HepG2 (cell line): Measurements from ENCODE around the gene LRRC3C. TPM values are rescaled to one million over a fixed set of nuclear protein-coding genes. Genes with fewer than 3 reads are reported as not detected.
"Not testable (repeated sequence)": the region's sequence is repeated elsewhere in the genome, so short reads cannot be mapped to it uniquely, and the experiment has no call there.

Experiments used
- ELF1 ChIP-seq: sonication (generic); formaldehyde crosslinking; IDR thresholded peaks from 2 replicates; pipeline ENCODE4 v1.4.0; 2020; ENCODE audit warnings: missing genetic modification reagents
- EP300 ChIP-seq, 3 experiments: sonication (generic) in 1 of 3; formaldehyde crosslinking in 1 of 3; IDR thresholded peaks; 2 replicates each; pipeline versions ENCODE4 v1.5.1 to v1.6.1; 2011 to 2020; ENCODE audit warnings: low read depth in 2 of 3, low read length in 2 of 3, borderline replicate concordance in 1 of 3, improper control_type of control experiment in 1 of 3, mild to moderate bottlenecking in 1 of 3, missing genetic modification reagents in 1 of 3, moderate library complexity in 1 of 3
- HOXA3 ChIP-seq: sonication (generic); formaldehyde crosslinking; IDR thresholded peaks from 2 replicates; pipeline ENCODE4 v1.5.0; 2020; ENCODE audit warnings: missing genetic modification reagents
- KDM1A ChIP-seq: IDR thresholded peaks from 2 replicates; pipeline ENCODE4 v1.6.1; 2016; ENCODE audit warnings: missing compliant biosample characterization
- MED1 ChIP-seq: sonication (generic); formaldehyde crosslinking; IDR thresholded peaks from 2 replicates; pipeline ENCODE4 v1.4.0; 2020; ENCODE audit warnings: missing genetic modification reagents
- NR2F2 ChIP-seq: IDR thresholded peaks from 2 replicates; pipeline ENCODE4 v1.6.1; 2012; ENCODE audit warnings: low read depth, inconsistent platforms, borderline replicate concordance
- PAXIP1 ChIP-seq: sonication (generic); formaldehyde crosslinking; conservative IDR thresholded peaks from 2 replicates; pipeline ENCODE4 v1.4.0; 2020; ENCODE audit warnings: mild to moderate bottlenecking, missing genetic modification reagents, moderate library complexity
- POGZ ChIP-seq: sonication (generic); formaldehyde crosslinking; IDR thresholded peaks from 2 replicates; pipeline ENCODE4 v1.4.0; 2020; ENCODE audit warnings: mild to moderate bottlenecking, missing genetic modification reagents
- TCF7 ChIP-seq: sonication (generic); IDR thresholded peaks from 2 replicates; pipeline ENCODE4 v1.6.1; 2016; ENCODE audit warnings: antibody characterized with exemption, low read depth
- ZBTB33 ChIP-seq: sonication (generic); formaldehyde crosslinking; IDR thresholded peaks from 2 replicates; pipeline ENCODE4 v1.4.0; 2020; ENCODE audit warnings: missing genetic modification reagents
- ZFX ChIP-seq: sonication (generic); formaldehyde crosslinking; IDR thresholded peaks from 2 replicates; pipeline ENCODE4 v1.4.0; 2020; ENCODE audit warnings: mild to moderate bottlenecking, low read depth, missing genetic modification reagents, moderate library complexity
- ZNF12 ChIP-seq: sonication (generic); formaldehyde crosslinking; IDR thresholded peaks from 2 replicates; pipeline ENCODE4 v1.5.0; 2020; ENCODE audit warnings: missing genetic modification reagents
- ZNF747 ChIP-seq: sonication (generic); formaldehyde crosslinking; IDR thresholded peaks from 2 replicates; pipeline ENCODE4 v1.8.1; 2023; ENCODE audit warnings: missing genetic modification reagents, mild to moderate bottlenecking, borderline replicate concordance
- polyA plus RNA-seq, 8 experiments: library from polyadenylated mRNA; depleted of rRNA in 3 of 8; stranded (reverse) in 7 of 8; unstranded in 1 of 8; fragments of >200 nt; fragmentation: Illumina TruSeq in 4 of 8; extraction: Trizol in 4 of 8; gene quantifications; 2 replicates each; pipeline versions ENCODE4 v1.2.1 to v1.2.3, GENCODE V29; 2011 to 2016; ENCODE audit warnings: low read depth in 4 of 8, missing spikeins in 1 of 8, mixed read lengths in 1 of 8; ENCODE audit not compliant: insufficient read depth in 1 of 8
- total RNA-seq, 5 experiments: library from RNA; depleted of rRNA; stranded (reverse); fragments of >200 nt; fragmentation: Illumina TruSeq; extraction: Trizol; gene quantifications; 2 replicates each; pipeline ENCODE4 v1.2.3, GENCODE V29; 2016; ENCODE audit warnings: low read depth in 1 of 5
- TF ChIP-seq, protein P1 (sequence below): sonication (generic); formaldehyde crosslinking; IDR thresholded peaks from 2 replicates; pipeline ENCODE4 v1.5.1; 2020; ENCODE audit warnings: mild to moderate bottlenecking, missing genetic modification reagents, moderate library complexity

LRRC3C gene
- total and polyA plus RNA-seq, 2 of the 13 experiments (the other 11 are each of a cell fraction or from before 2014, with no cell fraction given): 0.17 TPM; not detected in 1

DNA sequence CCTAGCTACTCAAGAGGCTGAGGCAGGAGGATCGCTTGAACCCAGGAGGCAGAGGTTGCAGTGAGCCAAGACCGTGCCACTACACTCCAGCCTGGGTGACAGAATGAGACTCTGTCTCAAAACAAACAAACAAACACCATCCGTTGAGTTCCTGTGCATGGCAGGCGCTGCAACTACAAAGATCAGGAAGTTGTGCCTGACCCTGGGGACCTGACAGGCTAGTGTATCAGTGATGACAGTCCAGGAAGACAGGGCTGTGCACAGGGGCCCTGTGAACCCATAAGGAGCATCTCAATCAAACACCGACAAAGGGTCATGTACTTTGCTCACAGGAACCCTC is 20.9 kb downstream of the LRRC3C start (continued):
- peak; percentile 42; the same call in 1 of the 2 replicates for TF ChIP-seq POGZ (CRISPR knock-in tag)
- TF ChIP-seq ZNF747 (CRISPR knock-in tag): 0 out of 2 replicates have a peak, but pooled peaks have one; percentile 36
- TF ChIP-seq ZFX (CRISPR knock-in tag): peak; percentile 47; the same call in 1 of the 2 replicates
- TF ChIP-seq, protein P1, sequence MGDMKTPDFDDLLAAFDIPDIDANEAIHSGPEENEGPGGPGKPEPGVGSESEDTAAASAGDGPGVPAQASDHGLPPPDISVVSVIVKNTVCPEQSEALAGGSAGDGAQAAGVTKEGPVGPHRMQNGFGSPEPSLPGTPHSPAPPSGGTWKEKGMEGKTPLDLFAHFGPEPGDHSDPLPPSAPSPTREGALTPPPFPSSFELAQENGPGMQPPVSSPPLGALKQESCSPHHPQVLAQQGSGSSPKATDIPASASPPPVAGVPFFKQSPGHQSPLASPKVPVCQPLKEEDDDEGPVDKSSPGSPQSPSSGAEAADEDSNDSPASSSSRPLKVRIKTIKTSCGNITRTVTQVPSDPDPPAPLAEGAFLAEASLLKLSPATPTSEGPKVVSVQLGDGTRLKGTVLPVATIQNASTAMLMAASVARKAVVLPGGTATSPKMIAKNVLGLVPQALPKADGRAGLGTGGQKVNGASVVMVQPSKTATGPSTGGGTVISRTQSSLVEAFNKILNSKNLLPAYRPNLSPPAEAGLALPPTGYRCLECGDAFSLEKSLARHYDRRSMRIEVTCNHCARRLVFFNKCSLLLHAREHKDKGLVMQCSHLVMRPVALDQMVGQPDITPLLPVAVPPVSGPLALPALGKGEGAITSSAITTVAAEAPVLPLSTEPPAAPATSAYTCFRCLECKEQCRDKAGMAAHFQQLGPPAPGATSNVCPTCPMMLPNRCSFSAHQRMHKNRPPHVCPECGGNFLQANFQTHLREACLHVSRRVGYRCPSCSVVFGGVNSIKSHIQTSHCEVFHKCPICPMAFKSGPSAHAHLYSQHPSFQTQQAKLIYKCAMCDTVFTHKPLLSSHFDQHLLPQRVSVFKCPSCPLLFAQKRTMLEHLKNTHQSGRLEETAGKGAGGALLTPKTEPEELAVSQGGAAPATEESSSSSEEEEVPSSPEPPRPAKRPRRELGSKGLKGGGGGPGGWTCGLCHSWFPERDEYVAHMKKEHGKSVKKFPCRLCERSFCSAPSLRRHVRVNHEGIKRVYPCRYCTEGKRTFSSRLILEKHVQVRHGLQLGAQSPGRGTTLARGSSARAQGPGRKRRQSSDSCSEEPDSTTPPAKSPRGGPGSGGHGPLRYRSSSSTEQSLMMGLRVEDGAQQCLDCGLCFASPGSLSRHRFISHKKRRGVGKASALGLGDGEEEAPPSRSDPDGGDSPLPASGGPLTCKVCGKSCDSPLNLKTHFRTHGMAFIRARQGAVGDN (CRISPR knock-in tag): peak; percentile 53
- TF ChIP-seq MED1: peak; percentile 84
- 0 out of 2 replicates have a peak, but pooled peaks have one; percentile 34 for TF ChIP-seq ZNF12
- TF ChIP-seq TCF7: peak; percentile 76; the same call in 1 of the 2 replicates
- TF ChIP-seq ELF1 (CRISPR knock-in tag): peak; percentile 80
- peak; percentile 81 for TF ChIP-seq NR2F2
- TF ChIP-seq ZBTB33: 0 out of 2 replicates have a peak, but pooled peaks have one; percentile 8
- peak; percentile 76; the same call in 1 of the 2 replicates for TF ChIP-seq KDM1A (CRISPR knock-in tag)
- peak in 1 of 2 experiments; percentile 9; a peak in 1 of 4 replicates for TF ChIP-seq EP300 (IDR thresholded peaks at IDR 0.05; ENCODE audit: low read depth in 2 of 2, low read length in 2 of 2)
- not testable (repeated sequence) for TF ChIP-seq EP300 (CRISPR knock-in tag; IDR thresholded peaks at IDR 0.05; ENCODE audit: borderline replicate concordance)
- peak; percentile 91 for TF ChIP-seq PAXIP1 (CRISPR knock-in tag)
- TF ChIP-seq HOXA3 (CRISPR knock-in tag): peak; percentile 37; the same call in 1 of the 2 replicates
